GM12874 (cell line): ENCODE results near the gene TRIP13.

Experiments used
- CTCF ChIP-seq: IDR thresholded peaks from 2 replicates; pipeline ENCODE4 v1.5.1; 2011; ENCODE audit warnings: low read depth, mild to moderate bottlenecking, control low read depth, low read length, moderate library complexity; ENCODE audit not compliant: insufficient read depth

Gene TRIP13

GRCh38 chr5:932628-933250 lies 40.1 kb downstream of the TRIP13 start:
- TF ChIP-seq CTCF: no peak

GRCh38 chr5:933251-933861 lies 40.7 kb downstream of the TRIP13 start:
- no peak for TF ChIP-seq CTCF

GRCh38 chr5:935510-936084 lies 42.9 kb downstream of the TRIP13 start:
- no peak for TF ChIP-seq CTCF

GRCh38 chr5:936149-937144 lies 43.8 kb downstream of the TRIP13 start:
- TF ChIP-seq CTCF: no peak

- TF ChIP-seq CTCF: no peak
Measured at GRCh38 chr5:937151-937924, 44.7 kb downstream of the TRIP13 start.

GRCh38 chr5:939368-939767 lies 46.7 kb downstream of the TRIP13 start:
- no peak for TF ChIP-seq CTCF
